A673 (cell line): ENCODE data around the gene TBC1D20. TPM values are rescaled to one million over a fixed set of nuclear protein-coding genes. Genes with fewer than 3 reads are reported as not detected.

ENCODE experiments used
- BruUV-seq: library from RNA; stranded (reverse); fragments of 400-500 nt; replicated peaks from 2 replicates; lab custom pipeline; 2021; lab: Mats Ljungman, UMichigan
- CTCF ChIA-PET: fragments of 300-600 bp; sonication (Branson Sonifier 250); formaldehyde crosslinking; loops from one replicate; lab custom pipeline; 2022; ENCODE audit warnings: antibody characterized with exemption; lab: Charles Lee
- POLR2A ChIA-PET: fragments of 300-600 bp; sonication (Branson Sonifier 250); formaldehyde crosslinking; loops from one replicate; lab custom pipeline; 2022; ENCODE audit warnings: antibody characterized with exemption; ENCODE audit not compliant: low non-redundant PET; lab: Charles Lee
- DNase-seq: peaks from one replicate; pipeline ENCODE4 v3.0.0-alpha.2; 2015; ENCODE audit warnings: low spot score
- H3K27ac ChIP-seq: fragments of 200-600 bp; sonication (generic); 2 replicates; pipeline ENCODE4 v1.5.1; 2016; ENCODE audit warnings: mixed run types, low read depth, mild to moderate bottlenecking, mixed read lengths, antibody characterized with exemption, low read length; ENCODE audit not compliant: poor library complexity, severe bottlenecking
- H3K27me3 ChIP-seq: fragments of 200-600 bp; sonication (generic); replicated peaks from 2 replicates; pipeline ENCODE4 v1.6.1; 2017; ENCODE audit warnings: mixed run types, low read depth, mild to moderate bottlenecking, mixed read lengths, antibody characterized with exemption, low read length; ENCODE audit not compliant: insufficient read depth, poor library complexity
- H3K36me3 ChIP-seq: fragments of 200-600 bp; sonication (generic); 2 replicates; pipeline ENCODE4 v1.6.1; 2016; ENCODE audit warnings: mixed run types, mild to moderate bottlenecking, mixed read lengths, antibody characterized with exemption, low read length; ENCODE audit not compliant: insufficient read depth, poor library complexity, severe bottlenecking
- H3K4me1 ChIP-seq: fragments of 200-600 bp; sonication (generic); 2 replicates; pipeline ENCODE4 v1.6.1; 2017; ENCODE audit warnings: mixed run types, mild to moderate bottlenecking, mixed read lengths, antibody characterized with exemption, low read length; ENCODE audit not compliant: insufficient read depth, poor library complexity, severe bottlenecking
- H3K4me3 ChIP-seq: fragments of 200-600 bp; sonication (generic); 2 replicates; pipeline ENCODE4 v1.5.1; 2016; ENCODE audit warnings: low read depth, mixed run types, mild to moderate bottlenecking, mixed read lengths, low read length; ENCODE audit not compliant: poor library complexity, severe bottlenecking
- H3K9me3 ChIP-seq: fragments of 200-600 bp; sonication (generic); 2 replicates; pipeline ENCODE4 v1.6.1; 2016; ENCODE audit warnings: mixed run types, low read depth, mild to moderate bottlenecking, mixed read lengths, antibody characterized with exemption, low read length; ENCODE audit not compliant: poor library complexity, severe bottlenecking
- CTCF ChIP-seq: fragments of 300-800, 200-600 bp; sonication (generic); conservative IDR thresholded peaks from 2 replicates; pipeline ENCODE4 v1.5.1; 2017; ENCODE audit warnings: low read depth, mild to moderate bottlenecking, antibody characterized with exemption, low read length, moderate library complexity, mixed read lengths
- EZH2 ChIP-seq: fragments of 200-600 bp; sonication (generic); IDR thresholded peaks from 2 replicates; pipeline ENCODE4 v1.6.1; 2017; ENCODE audit warnings: borderline replicate concordance, low read depth, mild to moderate bottlenecking, mixed read lengths, antibody characterized with exemption, low read length; ENCODE audit not compliant: poor library complexity, severe bottlenecking
- intact Hi-C: fragments of 100-400 bp; cut with micrococcal nuclease; formaldehyde crosslinking; loops from one replicate; pipeline ENCODE4 v1.10.0; 2022; ENCODE audit not compliant: unreplicated experiment
- total RNA-seq: library from RNA; stranded (reverse); gene quantifications from 2 replicates; pipeline ENCODE4 v1.2.3, GENCODE V29; 2021

The TBC1D20 gene
- total RNA-seq, 1 experiment from 2014 or later = 34.3 TPM

- Histone ChIP-seq H3K4me3 (no peak overlapping the region), H3K36me3 (peaks cover 11% of the 10 kb centered on the region), H3K27me3 (no peaks in the 10 kb centered on the region), H3K9me3 (peaks cover 7% of the 10 kb centered on the region), H3K27ac (no peak overlapping the region), H3K4me1 (no peaks in the 10 kb centered on the region)
- no TSS peak for BruUV-seq
- ChIA-PET POLR2A (no interaction called here), CTCF (no interaction called here)
- TF ChIP-seq CTCF = no peak
- no peak for TF ChIP-seq EZH2
- intact Hi-C loops = no loop called here
- no peak for DNase-seq
These were observed 10.0 kb upstream of the TBC1D20 start for GRCh38 chr20:472137-472846.

- intact Hi-C loops = no loop called here
- Histone ChIP-seq H3K27me3 (no peaks in the 10 kb centered on the region), H3K36me3 (peaks cover 8% of the 10 kb centered on the region), H3K27ac (no peak overlapping the region), H3K9me3 (peaks cover 7% of the 10 kb centered on the region), H3K4me3 (no peak overlapping the region), H3K4me1 (no peaks in the 10 kb centered on the region)
- CTCF ChIA-PET = no interaction called here
- no peak for TF ChIP-seq CTCF
- TF ChIP-seq EZH2 = no peak
- no TSS peak for BruUV-seq
- POLR2A ChIA-PET = no interaction called here
- no peak for DNase-seq
These were observed 7.6 kb upstream of the TBC1D20 start for GRCh38 chr20:469746-470490.

GRCh38 chr20:467755-468154 is 5.4 kb upstream of the TBC1D20 start:
- ChIA-PET CTCF (no interaction called here), POLR2A (no interaction called here)
- H3K4me1 ChIP-seq = no peaks in the 10 kb centered on the region
- TF ChIP-seq EZH2 = no peak
- no peak for TF ChIP-seq CTCF
- DNase-seq = no peak
- no peak overlapping the region for H3K4me3 ChIP-seq
- H3K9me3 ChIP-seq = peaks cover 7% of the 10 kb centered on the region
- H3K27me3 ChIP-seq = no peaks in the 10 kb centered on the region
- no peak overlapping the region for H3K27ac ChIP-seq
- BruUV-seq = no TSS peak
- intact Hi-C loops = no loop called here
- H3K36me3 ChIP-seq = no peaks in the 10 kb centered on the region
